HL-60 (cell line): Measurements from ENCODE around the gene SLC6A11.

ENCODE experiments used
- DNase-seq, 2 experiments: peaks; one replicate each; pipeline ENCODE4 v3.0.0-alpha.2; 2010 to 2020; ENCODE audit warnings: low read depth in 1 of 2, low spot score in 1 of 2
- H3K27ac ChIP-seq: fragments of 250-450 bp; sonication (Bioruptor Pico); replicated peaks from 2 replicates; pipeline ENCODE4 v1.5.1; 2020; ENCODE audit warnings: mild to moderate bottlenecking, moderate library complexity
- H3K27me3 ChIP-seq: fragments of 250-450 bp; sonication (Bioruptor Pico); 2 replicates; pipeline ENCODE4 v1.5.1; 2021; ENCODE audit warnings: mild to moderate bottlenecking, moderate library complexity; ENCODE audit not compliant: insufficient read depth, poor library complexity, severe bottlenecking
- H3K4me3 ChIP-seq: replicated peaks from 2 replicates; pipeline ENCODE4 v1.5.1; 2011; ENCODE audit warnings: mild to moderate bottlenecking, control low read depth, low read length; ENCODE audit not compliant: insufficient read depth
- GABPA ChIP-seq: IDR thresholded peaks from 2 replicates; pipeline ENCODE4 v1.6.1; 2012; ENCODE audit warnings: low read depth
- POLR2AphosphoS5 ChIP-seq: IDR thresholded peaks from 2 replicates; pipeline ENCODE4 v1.6.1; 2012; ENCODE audit warnings: low read depth
- SPI1 ChIP-seq: IDR thresholded peaks from 2 replicates; pipeline ENCODE4 v1.6.1; 2012; ENCODE audit warnings: low read depth, mild to moderate bottlenecking, borderline replicate concordance
- TF ChIP-seq, protein P1 (sequence below): IDR thresholded peaks from one replicate; pipeline ENCODE4 v1.5.1; 2011; ENCODE audit warnings: low read length, control low read depth, inconsistent platforms; ENCODE audit not compliant: insufficient read depth
- TF ChIP-seq, protein P2 (sequence below): IDR thresholded peaks from 2 replicates; pipeline ENCODE4 v1.6.1; 2012; ENCODE audit warnings: low read depth; ENCODE audit not compliant: insufficient replicate concordance

The SLC6A11 gene

GRCh38 chr3:10981961-10982360, 165.9 kb downstream of the SLC6A11 start:
- Histone ChIP-seq H3K4me3 (no peak overlapping the region), H3K27me3 (peaks cover 2% of the 10 kb centered on the region), H3K27ac (no peak overlapping the region)
- no peak for TF ChIP-seq GABPA
- TF ChIP-seq, protein P1, sequence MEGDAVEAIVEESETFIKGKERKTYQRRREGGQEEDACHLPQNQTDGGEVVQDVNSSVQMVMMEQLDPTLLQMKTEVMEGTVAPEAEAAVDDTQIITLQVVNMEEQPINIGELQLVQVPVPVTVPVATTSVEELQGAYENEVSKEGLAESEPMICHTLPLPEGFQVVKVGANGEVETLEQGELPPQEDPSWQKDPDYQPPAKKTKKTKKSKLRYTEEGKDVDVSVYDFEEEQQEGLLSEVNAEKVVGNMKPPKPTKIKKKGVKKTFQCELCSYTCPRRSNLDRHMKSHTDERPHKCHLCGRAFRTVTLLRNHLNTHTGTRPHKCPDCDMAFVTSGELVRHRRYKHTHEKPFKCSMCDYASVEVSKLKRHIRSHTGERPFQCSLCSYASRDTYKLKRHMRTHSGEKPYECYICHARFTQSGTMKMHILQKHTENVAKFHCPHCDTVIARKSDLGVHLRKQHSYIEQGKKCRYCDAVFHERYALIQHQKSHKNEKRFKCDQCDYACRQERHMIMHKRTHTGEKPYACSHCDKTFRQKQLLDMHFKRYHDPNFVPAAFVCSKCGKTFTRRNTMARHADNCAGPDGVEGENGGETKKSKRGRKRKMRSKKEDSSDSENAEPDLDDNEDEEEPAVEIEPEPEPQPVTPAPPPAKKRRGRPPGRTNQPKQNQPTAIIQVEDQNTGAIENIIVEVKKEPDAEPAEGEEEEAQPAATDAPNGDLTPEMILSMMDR, result no peak
- no peak for TF ChIP-seq SPI1
- TF ChIP-seq POLR2AphosphoS5, result no peak
- TF ChIP-seq, protein P2, sequence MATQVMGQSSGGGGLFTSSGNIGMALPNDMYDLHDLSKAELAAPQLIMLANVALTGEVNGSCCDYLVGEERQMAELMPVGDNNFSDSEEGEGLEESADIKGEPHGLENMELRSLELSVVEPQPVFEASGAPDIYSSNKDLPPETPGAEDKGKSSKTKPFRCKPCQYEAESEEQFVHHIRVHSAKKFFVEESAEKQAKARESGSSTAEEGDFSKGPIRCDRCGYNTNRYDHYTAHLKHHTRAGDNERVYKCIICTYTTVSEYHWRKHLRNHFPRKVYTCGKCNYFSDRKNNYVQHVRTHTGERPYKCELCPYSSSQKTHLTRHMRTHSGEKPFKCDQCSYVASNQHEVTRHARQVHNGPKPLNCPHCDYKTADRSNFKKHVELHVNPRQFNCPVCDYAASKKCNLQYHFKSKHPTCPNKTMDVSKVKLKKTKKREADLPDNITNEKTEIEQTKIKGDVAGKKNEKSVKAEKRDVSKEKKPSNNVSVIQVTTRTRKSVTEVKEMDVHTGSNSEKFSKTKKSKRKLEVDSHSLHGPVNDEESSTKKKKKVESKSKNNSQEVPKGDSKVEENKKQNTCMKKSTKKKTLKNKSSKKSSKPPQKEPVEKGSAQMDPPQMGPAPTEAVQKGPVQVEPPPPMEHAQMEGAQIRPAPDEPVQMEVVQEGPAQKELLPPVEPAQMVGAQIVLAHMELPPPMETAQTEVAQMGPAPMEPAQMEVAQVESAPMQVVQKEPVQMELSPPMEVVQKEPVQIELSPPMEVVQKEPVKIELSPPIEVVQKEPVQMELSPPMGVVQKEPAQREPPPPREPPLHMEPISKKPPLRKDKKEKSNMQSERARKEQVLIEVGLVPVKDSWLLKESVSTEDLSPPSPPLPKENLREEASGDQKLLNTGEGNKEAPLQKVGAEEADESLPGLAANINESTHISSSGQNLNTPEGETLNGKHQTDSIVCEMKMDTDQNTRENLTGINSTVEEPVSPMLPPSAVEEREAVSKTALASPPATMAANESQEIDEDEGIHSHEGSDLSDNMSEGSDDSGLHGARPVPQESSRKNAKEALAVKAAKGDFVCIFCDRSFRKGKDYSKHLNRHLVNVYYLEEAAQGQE, result no peak
- DNase-seq, result no peak

DNA sequence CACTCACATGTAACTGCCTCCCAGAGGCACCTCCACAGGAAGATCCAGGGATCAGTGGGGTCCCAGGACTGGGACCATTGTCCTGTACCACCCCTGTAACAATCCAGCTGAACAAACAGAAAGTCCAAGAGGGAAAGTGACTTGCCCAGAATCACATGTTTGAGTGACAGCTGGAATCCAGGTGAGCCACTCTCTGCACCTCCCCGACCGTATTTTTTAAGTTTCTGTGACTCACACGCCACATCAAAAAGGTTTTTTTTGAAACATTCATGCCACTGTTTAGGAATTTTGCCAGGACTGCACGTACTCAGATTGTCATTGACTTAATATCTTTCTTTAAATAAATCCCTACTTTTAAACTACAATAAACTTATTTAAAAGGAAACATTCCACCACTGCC, 166.8 kb downstream of the SLC6A11 start:
- H3K4me3 ChIP-seq, result no peak overlapping the region
- TF ChIP-seq, protein P1, result no peak
- TF ChIP-seq POLR2AphosphoS5 (no peak), GABPA (no peak), SPI1 (no peak)
- TF ChIP-seq, protein P2, result no peak
- peaks cover 2% of the 10 kb centered on the region for H3K27me3 ChIP-seq
- no peak overlapping the region for H3K27ac ChIP-seq
- DNase-seq, result no peak

GRCh38 chr3:10983219-10983916, 167.3 kb downstream of the SLC6A11 start:
- Histone ChIP-seq H3K4me3 (no peak overlapping the region), H3K27ac (no peak overlapping the region), H3K27me3 (peaks cover 2% of the 10 kb centered on the region)
- TF ChIP-seq, protein P1, result peak; percentile 71
- TF ChIP-seq POLR2AphosphoS5, result no peak
- DNase-seq, result peak in 1 of 2 experiments; percentile 21

- DNase-seq, result no peak
- TF ChIP-seq GABPA, result no peak
- TF ChIP-seq, protein P1, result no peak
- Histone ChIP-seq H3K27me3 (peaks cover 2% of the 10 kb centered on the region), H3K4me3 (no peak overlapping the region), H3K27ac (no peak overlapping the region)
Measured at GRCh38 chr3:10984371-10984896, 168.4 kb downstream of the SLC6A11 start.
